ENCODE measurements around the gene FBLN1. TPM values are rescaled to one million over a fixed set of nuclear protein-coding genes. Genes with fewer than 3 reads are reported as not detected.
"Not testable (repeated sequence)": the region's sequence is repeated elsewhere in the genome, so short reads cannot be mapped to it uniquely, and the experiment has no call there.

The FBLN1 gene
- total and polyA plus RNA-seq, 2 donors (not counting 1 experiment from before 2014, with no cell fraction given) = not detected

DNA sequence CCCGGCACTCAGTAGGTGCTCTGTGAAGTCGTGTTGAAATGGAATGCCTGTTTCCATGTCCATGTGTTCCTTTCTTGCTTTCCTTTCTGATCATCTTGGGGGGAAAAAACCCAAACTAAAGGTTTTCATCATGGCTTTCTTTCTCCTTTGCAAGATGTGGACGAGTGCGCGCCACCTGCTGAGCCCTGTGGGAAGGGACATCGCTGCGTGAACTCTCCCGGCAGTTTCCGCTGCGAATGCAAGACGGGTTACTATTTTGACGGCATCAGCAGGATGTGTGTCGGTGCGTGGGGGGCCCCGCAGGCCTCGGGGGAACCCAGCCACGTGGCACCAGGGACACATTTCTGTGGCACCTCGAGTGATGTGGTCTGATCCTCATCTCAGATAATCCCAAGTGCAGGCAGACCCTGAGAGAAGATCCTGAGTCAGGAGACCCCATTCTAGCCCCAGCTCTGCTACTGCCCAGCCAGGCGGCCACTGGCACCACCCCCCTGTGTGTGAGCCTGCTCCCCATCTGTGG is 39.4 kb downstream of the FBLN1 start:
- CTCF ChIA-PET = no interaction called here

DNA sequence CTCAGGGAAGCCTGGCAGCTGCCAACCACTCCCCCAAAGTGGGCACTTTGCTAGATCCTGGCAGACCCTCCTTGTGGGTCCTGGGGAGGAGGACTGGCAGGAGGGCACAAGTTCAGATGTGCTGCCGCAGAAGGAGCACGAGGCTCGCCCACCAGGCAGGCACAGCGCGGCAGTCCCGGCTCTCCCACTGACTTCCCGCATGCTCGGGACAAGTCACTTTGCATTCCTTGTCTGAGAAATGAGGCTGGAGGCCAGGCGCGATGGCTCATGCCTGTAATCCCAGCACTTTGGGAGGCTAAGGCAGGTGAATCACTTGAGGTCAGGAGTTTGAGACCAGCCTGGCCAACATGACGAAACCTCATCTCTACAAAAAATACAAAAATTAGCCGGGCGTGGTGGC is 40.1 kb downstream of the FBLN1 start:
- H3K9ac ChIP-seq (ENCODE audit: low read length); intact Hi-C loops (cut with micrococcal nuclease); H3K27ac ChIP-seq (ENCODE audit: low read length in 2 of 2); H3K4me2 ChIP-seq (replicated peaks; ENCODE audit: low read depth, low read length, poor library complexity, severe bottlenecking); ATAC-seq (ENCODE audit: low read depth); POLR2A ChIA-PET; H2AFZ ChIP-seq (ENCODE audit: insufficient read depth, low read depth, low read length, poor library complexity, severe bottlenecking); H3K9me3 Mint-ChIP-seq (ENCODE audit: insufficient read depth); H3K4me3 Mint-ChIP-seq; CTCF ChIA-PET; H4K20me1 ChIP-seq (ENCODE audit: control insufficient read depth, insufficient read depth, low read length, poor library complexity, severe bottlenecking); H3K27me3 Mint-ChIP-seq; H3K4me3 ChIP-seq (ENCODE audit: control extremely low read depth in 1 of 5, extremely low read depth in 1 of 5, insufficient read depth in 1 of 5, low read depth in 2 of 5, low read length in 4 of 5); H3K27ac Mint-ChIP-seq; H3K27me3 ChIP-seq (replicated peaks in 1 of 4; ENCODE audit: control extremely low read depth in 1 of 4, control insufficient read depth in 3 of 4, insufficient read depth in 4 of 4, low read length in 3 of 4); H3K36me3 ChIP-seq (replicated peaks in 1 of 2; ENCODE audit: control extremely low read depth in 1 of 2, control insufficient read depth in 1 of 2, extremely low read depth in 1 of 2, insufficient read depth in 2 of 2, low read length in 1 of 2); DNase-seq; H3K79me2 ChIP-seq (ENCODE audit: control insufficient read depth, insufficient read depth, low read length): not testable (repeated sequence)
- WGBS (ENCODE audit: insufficient coverage) = 96% methylated on average over 10 of the region's 13 CpGs
- peaks cover 4 to 13% of the 10 kb centered on the region in 2 donors for H3K4me1 ChIP-seq (ENCODE audit: control insufficient read depth in 2 of 2, insufficient read depth in 2 of 2, low read length in 2 of 2)
- peaks cover 0 to 12% (median 0%) of the 10 kb centered on the region in 3 donors for H3K9me3 ChIP-seq (ENCODE audit: control extremely low read depth in 1 of 3, control insufficient read depth in 2 of 3, insufficient read depth in 1 of 3, low read length in 2 of 3)
- H3K4me1 Mint-ChIP-seq = peaks cover 12% of the 10 kb centered on the region

More for the DNA sequence above, 39.4 kb downstream of the FBLN1 start:
- Histone ChIP-seq H3K27ac (ENCODE audit: low read length in 2 of 2) (no peak overlapping the region), H3K4me1 (ENCODE audit: control insufficient read depth in 2 of 2, insufficient read depth in 2 of 2, low read length in 2 of 2) (peaks cover 4 to 13% of the 10 kb centered on the region in 2 donors), H4K20me1 (ENCODE audit: control insufficient read depth, insufficient read depth, low read length, poor library complexity, severe bottlenecking) (no peaks in the 10 kb centered on the region), H3K9ac (ENCODE audit: low read length) (no peak overlapping the region), H3K9me3 (ENCODE audit: control extremely low read depth in 1 of 3, control insufficient read depth in 2 of 3, insufficient read depth in 1 of 3, low read length in 2 of 3) (peaks cover 0 to 12% (median 0%) of the 10 kb centered on the region in 3 donors), H3K27me3 (replicated peaks in 1 of 4; ENCODE audit: control extremely low read depth in 1 of 4, control insufficient read depth in 3 of 4, insufficient read depth in 4 of 4, low read length in 3 of 4) (no peaks in the 10 kb centered on the region), H3K4me2 (replicated peaks; ENCODE audit: low read depth, low read length, poor library complexity, severe bottlenecking) (no peak overlapping the region), H3K36me3 (replicated peaks in 1 of 2; ENCODE audit: control extremely low read depth in 1 of 2, control insufficient read depth in 1 of 2, extremely low read depth in 1 of 2, insufficient read depth in 2 of 2, low read length in 1 of 2) (no peaks in the 10 kb centered on the region), H3K79me2 (ENCODE audit: control insufficient read depth, insufficient read depth, low read length) (no peaks in the 10 kb centered on the region), H2AFZ (ENCODE audit: insufficient read depth, low read depth, low read length, poor library complexity, severe bottlenecking) (no peak overlapping the region), H3K4me3 (ENCODE audit: control extremely low read depth in 1 of 5, extremely low read depth in 1 of 5, insufficient read depth in 1 of 5, low read depth in 2 of 5, low read length in 4 of 5) (no peak overlapping the region)
- H3K27ac Mint-ChIP-seq = no peak overlapping the region
- intact Hi-C loops (cut with micrococcal nuclease) = no loop called here
- TF ChIP-seq, protein P1, sequence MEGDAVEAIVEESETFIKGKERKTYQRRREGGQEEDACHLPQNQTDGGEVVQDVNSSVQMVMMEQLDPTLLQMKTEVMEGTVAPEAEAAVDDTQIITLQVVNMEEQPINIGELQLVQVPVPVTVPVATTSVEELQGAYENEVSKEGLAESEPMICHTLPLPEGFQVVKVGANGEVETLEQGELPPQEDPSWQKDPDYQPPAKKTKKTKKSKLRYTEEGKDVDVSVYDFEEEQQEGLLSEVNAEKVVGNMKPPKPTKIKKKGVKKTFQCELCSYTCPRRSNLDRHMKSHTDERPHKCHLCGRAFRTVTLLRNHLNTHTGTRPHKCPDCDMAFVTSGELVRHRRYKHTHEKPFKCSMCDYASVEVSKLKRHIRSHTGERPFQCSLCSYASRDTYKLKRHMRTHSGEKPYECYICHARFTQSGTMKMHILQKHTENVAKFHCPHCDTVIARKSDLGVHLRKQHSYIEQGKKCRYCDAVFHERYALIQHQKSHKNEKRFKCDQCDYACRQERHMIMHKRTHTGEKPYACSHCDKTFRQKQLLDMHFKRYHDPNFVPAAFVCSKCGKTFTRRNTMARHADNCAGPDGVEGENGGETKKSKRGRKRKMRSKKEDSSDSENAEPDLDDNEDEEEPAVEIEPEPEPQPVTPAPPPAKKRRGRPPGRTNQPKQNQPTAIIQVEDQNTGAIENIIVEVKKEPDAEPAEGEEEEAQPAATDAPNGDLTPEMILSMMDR (IDR thresholded peaks at IDR 0.05) = no peak
- TF ChIP-seq EZH2 (IDR thresholded peaks at IDR 0.05; ENCODE audit: borderline replicate concordance, insufficient read depth, low read depth, low read length, poor library complexity, severe bottlenecking) = no peak
- POLR2A ChIA-PET = no interaction called here
- 88% methylated on average over 16 of the region's 19 CpGs for WGBS (ENCODE audit: insufficient coverage)
- ATAC-seq (ENCODE audit: low read depth) (no peak), DNase-seq (no peak)
- peaks cover 8% of the 10 kb centered on the region for H3K27me3 Mint-ChIP-seq
- no peaks in the 10 kb centered on the region for H3K9me3 Mint-ChIP-seq (ENCODE audit: insufficient read depth)
- H3K4me3 Mint-ChIP-seq = no peak overlapping the region
- H3K4me1 Mint-ChIP-seq = peaks cover 12% of the 10 kb centered on the region

Measured in B cell (primary cell).